Measurements from ENCODE around the gene PRAMEF20.
"Not testable (repeated sequence)": the region's sequence is repeated elsewhere in the genome, so short reads cannot be mapped to it uniquely, and the experiment has no call there.

GRCh38 chr1:13378983-13379382 lies 31.3 kb upstream of the PRAMEF20 start:
- not testable (repeated sequence) for TF ChIP-seq POLR2AphosphoS5 (IDR thresholded peaks at IDR 0.05; ENCODE audit: low read depth, low read length); POLR2A (IDR thresholded peaks at IDR 0.05; ENCODE audit: low read depth, low read length); TAF1 (IDR thresholded peaks at IDR 0.05; ENCODE audit: borderline replicate concordance, low read depth, low read length)

Measured in GM12892 (cell line).